Stimulated activated CD8-positive, alpha-beta memory T cell treated with anti-CD3 and anti-CD28 coated beads, Interleukin-15, amount 100 ng/mL, for 4 hours (primary cell): ENCODE results near the gene ATL2.
"Not testable (repeated sequence)": the region's sequence is repeated elsewhere in the genome, so short reads cannot be mapped to it uniquely, and the experiment has no call there.

ENCODE experiments used
- DNase-seq, 2 donors: peaks; one replicate each; pipeline ENCODE4 v3.0.0-alpha.2; 2020; ENCODE audit warnings: low read depth in 2 of 2

ATL2 gene

GRCh38 chr2:38390947-38391346, 13.9 kb upstream of the ATL2 start:
- no peak for DNase-seq

GRCh38 chr2:38387887-38388286, 10.8 kb upstream of the ATL2 start:
- DNase-seq = no peak

GRCh38 chr2:38386821-38387220, 9.7 kb upstream of the ATL2 start:
- no peak for DNase-seq

- DNase-seq = no peak
Observed at GRCh38 chr2:38386377-38386776, 9.3 kb upstream of the ATL2 start.

GRCh38 chr2:38384338-38384737, 7.3 kb upstream of the ATL2 start:
- no peak for DNase-seq

GRCh38 chr2:38383741-38384140, 6.7 kb upstream of the ATL2 start:
- DNase-seq = not testable (repeated sequence)

- no peak for DNase-seq
Observed at GRCh38 chr2:38381381-38382143, 4.5 kb upstream of the ATL2 start.

GRCh38 chr2:38380397-38381130, 3.5 kb upstream of the ATL2 start:
- no peak for DNase-seq

- DNase-seq = peak; percentile 15 to 34
Observed at GRCh38 chr2:38376346-38377049, 575 bp downstream of the ATL2 start.

- DNase-seq = peak; percentile 17 to 19
Observed at GRCh38 chr2:38375696-38376345, 1.3 kb downstream of the ATL2 start.

GRCh38 chr2:38374984-38375383, 2.1 kb downstream of the ATL2 start:
- no peak for DNase-seq

- no peak for DNase-seq
Observed at GRCh38 chr2:38371235-38371634, 5.8 kb downstream of the ATL2 start.

- no peak for DNase-seq
Observed at GRCh38 chr2:38370664-38371063, 6.4 kb downstream of the ATL2 start.

GRCh38 chr2:38362232-38362631, 14.8 kb downstream of the ATL2 start:
- DNase-seq = no peak

- DNase-seq = no peak
Observed at GRCh38 chr2:38360177-38360576, 16.9 kb downstream of the ATL2 start.

GRCh38 chr2:38353402-38353801, 23.7 kb downstream of the ATL2 start:
- no peak for DNase-seq

GRCh38 chr2:38352336-38352735, 24.7 kb downstream of the ATL2 start:
- DNase-seq = no peak

- no peak for DNase-seq
Observed at GRCh38 chr2:38345323-38346038, 31.6 kb downstream of the ATL2 start.

GRCh38 chr2:38344813-38345212, 32.3 kb downstream of the ATL2 start:
- no peak for DNase-seq

GRCh38 chr2:38343212-38343611, 33.9 kb downstream of the ATL2 start:
- DNase-seq = no peak

GRCh38 chr2:38336621-38337020, 40.5 kb downstream of the ATL2 start:
- no peak for DNase-seq

- no peak for DNase-seq
Observed at GRCh38 chr2:38330754-38331153, 46.3 kb downstream of the ATL2 start.
